HG03025 (cell line): ENCODE results near the gene HOXB13.

Source experiments
- ATAC-seq: cut with Tn5 transposase; IDR thresholded peaks from one replicate; pipeline ENCODE4 v1.9.1; 2021; ENCODE audit warnings: mild to moderate bottlenecking, moderate library complexity; ENCODE audit not compliant: unreplicated experiment, low FRiP score

The HOXB13 gene

GRCh38 chr17:48728232-48729231, at the start of gene HOXB13:
Gene HOXB13 (minus strand): TSS chr17:48728750. CDS start chr17:48728593, 157 bp downstream.
- no peak for ATAC-seq

GRCh38 chr17:48776602-48777001, 48.1 kb upstream of the HOXB13 start:
- no peak for ATAC-seq

GRCh38 chr17:48773245-48773644, 44.7 kb upstream of the HOXB13 start:
- ATAC-seq, result no peak

- no peak for ATAC-seq
These were observed 42.4 kb upstream of the HOXB13 start for GRCh38 chr17:48770954-48771353.

GRCh38 chr17:48769009-48769675, 40.6 kb upstream of the HOXB13 start:
- no peak for ATAC-seq

DNA sequence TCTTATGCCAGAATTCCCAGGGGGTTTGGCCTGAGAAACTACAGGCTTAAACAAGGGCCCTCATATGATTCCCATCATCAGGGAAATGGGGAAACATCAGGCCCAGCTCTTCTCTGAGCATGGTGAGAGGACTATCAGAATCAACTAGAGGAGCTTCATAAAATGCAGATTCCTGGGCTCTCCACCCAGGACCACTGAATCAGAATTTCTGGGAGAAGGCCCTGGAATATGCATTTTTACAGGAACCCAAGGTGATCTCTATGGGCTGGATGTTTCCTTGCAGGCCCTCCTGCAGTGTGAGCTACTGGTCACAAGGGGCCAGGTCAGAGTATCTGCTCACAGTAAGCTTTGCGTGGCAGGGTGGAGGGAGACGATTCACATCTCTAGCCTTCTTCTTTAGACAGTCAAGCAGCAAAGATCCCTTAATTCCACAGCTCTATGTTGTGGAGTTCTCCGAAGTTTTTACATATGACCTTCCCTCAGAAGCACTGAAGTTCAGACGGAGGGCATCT, 38.8 kb upstream of the HOXB13 start:
- no peak for ATAC-seq

GRCh38 chr17:48761114-48761513, 32.6 kb upstream of the HOXB13 start:
- ATAC-seq, result no peak

DNA sequence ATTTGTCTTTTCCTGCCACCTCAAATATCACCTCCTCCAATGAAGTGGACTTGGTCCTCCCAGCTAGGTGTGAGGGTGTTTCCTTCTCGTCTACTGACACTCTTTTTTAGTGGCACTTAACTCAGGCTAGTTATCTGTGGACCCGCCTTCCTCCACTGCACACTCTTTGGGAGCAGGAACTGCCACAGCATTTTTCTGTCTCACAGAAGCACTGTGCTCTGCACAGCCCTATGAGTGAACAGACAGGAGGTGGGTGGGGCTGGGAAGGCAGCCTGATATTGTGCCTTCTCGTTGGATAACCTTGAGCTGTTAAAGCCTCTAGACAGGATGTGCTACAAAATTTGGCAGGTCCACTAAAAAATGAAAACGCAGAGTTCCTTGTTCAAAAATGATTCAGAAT, 31.9 kb upstream of the HOXB13 start:
- no peak for ATAC-seq

DNA sequence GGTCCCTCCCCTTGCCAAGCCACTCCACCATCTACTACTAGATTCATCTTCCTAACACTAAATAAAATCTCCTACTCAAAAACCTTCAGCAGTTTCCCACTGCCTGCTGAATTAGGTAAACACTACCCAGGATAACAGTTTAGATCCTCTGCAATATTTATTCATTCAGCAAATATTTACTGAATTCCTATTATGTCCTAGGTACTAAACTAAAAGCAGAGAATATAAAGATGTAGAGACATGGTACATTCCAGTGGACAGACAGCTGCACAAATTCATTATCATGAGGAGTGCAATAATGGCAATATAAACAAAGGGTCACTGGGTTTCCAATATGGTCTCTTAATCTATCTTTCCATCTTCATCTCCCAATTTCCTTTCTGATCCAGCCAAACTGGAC, 30.7 kb upstream of the HOXB13 start:
- no peak for ATAC-seq

GRCh38 chr17:48757524-48757961, 29.0 kb upstream of the HOXB13 start:
- ATAC-seq, result no peak

DNA sequence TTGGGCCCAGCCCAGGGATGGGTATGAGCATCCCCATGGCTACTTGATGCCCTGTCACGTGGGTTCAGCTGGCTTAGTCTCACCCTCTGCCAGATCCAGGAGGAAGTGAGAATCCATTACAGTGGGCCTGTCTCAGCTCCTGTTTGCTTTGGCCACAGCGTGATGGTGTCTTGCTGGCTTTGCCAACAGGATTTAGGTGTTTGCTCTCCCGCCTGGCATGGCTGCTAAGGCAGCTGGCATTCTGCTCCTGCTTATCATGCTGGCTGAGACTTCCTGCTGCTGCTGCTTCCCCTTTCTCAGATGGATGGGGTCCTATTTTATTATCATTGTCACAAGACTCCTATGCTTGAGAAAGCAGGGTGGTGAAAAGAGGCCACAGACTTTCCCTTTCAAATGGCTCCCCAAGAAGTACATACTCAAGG, 28.3 kb upstream of the HOXB13 start:
- ATAC-seq, result no peak

GRCh38 chr17:48755356-48755755, 26.8 kb upstream of the HOXB13 start:
- ATAC-seq, result no peak

- ATAC-seq, result no peak
These were observed 26.1 kb upstream of the HOXB13 start for GRCh38 chr17:48754500-48755261.

GRCh38 chr17:48753794-48754499, 25.4 kb upstream of the HOXB13 start:
- no peak for ATAC-seq

DNA sequence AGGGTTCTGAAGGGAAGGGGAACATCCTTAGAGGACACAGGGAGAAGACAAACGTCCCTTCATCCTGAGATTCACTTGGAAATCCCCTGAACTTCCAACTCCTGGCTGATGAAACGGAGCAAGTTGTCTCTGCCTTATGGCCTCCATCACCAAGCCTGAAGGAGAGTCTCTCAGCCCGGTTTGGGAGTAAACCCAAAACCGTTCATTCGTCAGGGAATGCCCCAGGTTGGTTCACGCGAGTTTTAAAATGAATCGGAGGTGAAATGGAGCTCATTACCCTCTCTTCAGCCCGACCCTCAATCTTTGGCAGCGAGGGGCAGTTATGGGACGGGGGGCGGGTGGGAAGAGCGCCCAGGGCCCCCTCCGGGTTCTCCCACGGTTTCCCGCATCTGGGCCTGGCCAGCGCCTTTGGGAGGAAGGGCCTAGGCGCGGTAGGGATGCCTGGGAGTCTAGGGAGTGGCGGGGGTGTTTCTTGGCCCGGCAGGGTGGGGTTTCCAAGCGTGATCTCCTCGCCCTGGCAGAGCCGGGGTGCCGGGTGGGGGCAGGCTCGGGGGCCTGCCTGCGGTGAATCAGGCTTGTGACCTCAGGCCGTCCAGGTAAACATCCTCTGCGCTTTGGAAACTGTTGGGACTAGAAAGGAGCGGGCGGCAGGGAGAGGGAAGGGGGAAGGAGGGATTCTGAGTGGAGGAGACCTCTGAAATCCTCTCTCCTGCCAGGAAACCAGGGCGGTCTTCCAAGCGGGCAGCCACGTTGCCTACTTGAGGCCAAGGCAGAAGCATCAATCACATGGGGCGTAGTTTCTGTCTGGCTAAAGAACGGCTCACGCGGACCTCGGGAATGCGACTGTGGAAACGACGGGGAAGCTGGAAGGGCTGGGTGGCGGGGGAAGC, 24.1 kb upstream of the HOXB13 start:
- no peak for ATAC-seq

- ATAC-seq, result no peak
These were observed 23.3 kb upstream of the HOXB13 start for GRCh38 chr17:48751733-48752398.

GRCh38 chr17:48751172-48751571, 22.6 kb upstream of the HOXB13 start:
- ATAC-seq, result no peak
